ENCODE measurements around the gene SLCO4C1.

DNA sequence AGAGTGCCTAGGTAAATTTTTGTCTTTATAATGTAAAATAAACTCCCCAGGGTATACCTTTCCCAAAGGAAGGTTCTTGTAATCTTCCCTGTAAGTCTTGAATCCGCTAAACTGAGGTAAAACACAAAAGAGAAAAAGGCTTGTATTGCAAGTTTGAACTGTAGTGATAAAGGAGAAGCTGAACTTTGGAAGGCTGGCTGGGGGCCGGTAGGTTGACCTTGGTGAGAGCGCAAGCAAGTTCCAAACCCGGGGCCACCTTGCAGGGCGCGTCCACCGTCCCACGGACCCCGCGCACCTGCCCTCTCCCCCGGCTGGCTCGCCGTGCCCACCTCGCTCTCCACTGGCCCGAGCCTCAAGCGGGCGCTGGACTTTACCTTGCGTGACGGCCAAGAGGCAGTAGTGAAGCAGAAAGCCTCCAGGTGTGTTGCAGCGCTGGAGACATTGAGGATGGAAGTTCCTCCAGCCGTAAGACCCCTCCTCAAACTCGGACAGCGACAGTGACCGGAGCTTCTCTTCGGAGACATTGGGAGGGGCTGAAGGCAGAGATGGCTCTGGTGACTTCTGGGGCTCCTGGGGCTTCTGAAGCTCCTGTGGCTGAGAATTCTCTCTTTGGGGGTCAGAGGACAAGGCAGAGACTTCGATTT is 428 bp downstream of the SLCO4C1 start:
- TF ChIP-seq, protein P1, sequence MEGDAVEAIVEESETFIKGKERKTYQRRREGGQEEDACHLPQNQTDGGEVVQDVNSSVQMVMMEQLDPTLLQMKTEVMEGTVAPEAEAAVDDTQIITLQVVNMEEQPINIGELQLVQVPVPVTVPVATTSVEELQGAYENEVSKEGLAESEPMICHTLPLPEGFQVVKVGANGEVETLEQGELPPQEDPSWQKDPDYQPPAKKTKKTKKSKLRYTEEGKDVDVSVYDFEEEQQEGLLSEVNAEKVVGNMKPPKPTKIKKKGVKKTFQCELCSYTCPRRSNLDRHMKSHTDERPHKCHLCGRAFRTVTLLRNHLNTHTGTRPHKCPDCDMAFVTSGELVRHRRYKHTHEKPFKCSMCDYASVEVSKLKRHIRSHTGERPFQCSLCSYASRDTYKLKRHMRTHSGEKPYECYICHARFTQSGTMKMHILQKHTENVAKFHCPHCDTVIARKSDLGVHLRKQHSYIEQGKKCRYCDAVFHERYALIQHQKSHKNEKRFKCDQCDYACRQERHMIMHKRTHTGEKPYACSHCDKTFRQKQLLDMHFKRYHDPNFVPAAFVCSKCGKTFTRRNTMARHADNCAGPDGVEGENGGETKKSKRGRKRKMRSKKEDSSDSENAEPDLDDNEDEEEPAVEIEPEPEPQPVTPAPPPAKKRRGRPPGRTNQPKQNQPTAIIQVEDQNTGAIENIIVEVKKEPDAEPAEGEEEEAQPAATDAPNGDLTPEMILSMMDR (IDR thresholded peaks at IDR 0.05): no peak
- no peak for TF ChIP-seq POLR2AphosphoS5 (IDR thresholded peaks at IDR 0.05)

Measured in suprapubic skin (tissue), 3 donors.